Measurements from ENCODE around the gene LATS2.

The LATS2 gene

DNA sequence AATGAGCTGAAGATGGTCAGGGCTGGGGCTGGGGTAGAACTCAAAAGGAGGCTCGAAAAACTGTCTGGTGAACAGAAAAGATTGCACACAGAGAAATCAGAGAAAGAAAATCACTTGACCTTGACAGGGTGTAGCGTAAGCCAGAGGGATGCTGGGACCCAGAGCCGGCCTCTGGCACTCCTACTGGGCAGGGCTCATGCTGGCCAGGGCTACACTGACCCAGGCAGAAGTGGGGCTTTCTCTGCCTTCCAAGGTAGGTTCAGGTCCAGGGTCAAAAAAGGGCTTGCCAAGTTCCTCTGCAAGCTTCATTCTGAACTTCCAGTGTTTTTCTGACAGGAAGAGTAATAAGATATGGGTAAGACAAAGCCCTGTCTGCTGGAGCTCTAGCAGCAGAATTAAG, 56.2 kb downstream of the LATS2 start:
- Histone ChIP-seq H3K4me1 (ENCODE audit: control insufficient read depth, insufficient read depth, low read length) (peaks cover 15% of the 10 kb centered on the region), H3K36me3 (ENCODE audit: control insufficient read depth in 2 of 2, insufficient read depth in 2 of 2, low read length in 2 of 2) (no peaks in the 10 kb centered on the region), H3K27me3 (ENCODE audit: control insufficient read depth in 1 of 2, insufficient read depth in 2 of 2, low read length in 2 of 2) (no peaks in the 10 kb centered on the region), H3K9ac (ENCODE audit: low read length in 2 of 2) (no peak overlapping the region), H3K27ac (ENCODE audit: low read length) (no peak overlapping the region), H3K9me3 (ENCODE audit: control insufficient read depth in 2 of 2, low read length in 2 of 2) (no peaks in the 10 kb centered on the region), H3K4me3 (ENCODE audit: low read length in 2 of 2) (no peak overlapping the region)

DNA sequence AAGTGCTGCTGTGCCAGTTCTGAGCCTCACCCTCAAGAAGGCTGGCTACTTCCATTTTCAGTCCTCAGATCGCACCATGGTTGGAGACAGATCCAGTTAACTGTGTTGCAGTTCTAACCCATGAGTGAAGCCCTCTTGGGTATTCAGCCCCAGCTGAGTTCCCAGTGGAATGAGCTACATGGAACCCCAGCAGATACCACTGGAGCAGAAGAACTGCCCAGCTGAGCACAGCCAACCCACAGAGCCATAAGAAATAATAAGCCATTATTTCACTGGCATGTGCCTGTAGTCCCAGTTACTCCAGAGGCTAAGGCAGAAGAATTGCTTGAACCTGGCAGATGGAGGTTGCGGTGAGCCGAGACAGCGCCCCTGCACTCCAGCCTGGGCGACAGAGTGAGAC, 59.9 kb downstream of the LATS2 start:
- Histone ChIP-seq H3K27ac (ENCODE audit: low read length) (no peak overlapping the region), H3K4me3 (ENCODE audit: low read length in 2 of 2) (no peak overlapping the region), H3K36me3 (ENCODE audit: control insufficient read depth in 2 of 2, insufficient read depth in 2 of 2, low read length in 2 of 2) (peaks cover 0 to 6% of the 10 kb centered on the region in 2 donors)

DNA sequence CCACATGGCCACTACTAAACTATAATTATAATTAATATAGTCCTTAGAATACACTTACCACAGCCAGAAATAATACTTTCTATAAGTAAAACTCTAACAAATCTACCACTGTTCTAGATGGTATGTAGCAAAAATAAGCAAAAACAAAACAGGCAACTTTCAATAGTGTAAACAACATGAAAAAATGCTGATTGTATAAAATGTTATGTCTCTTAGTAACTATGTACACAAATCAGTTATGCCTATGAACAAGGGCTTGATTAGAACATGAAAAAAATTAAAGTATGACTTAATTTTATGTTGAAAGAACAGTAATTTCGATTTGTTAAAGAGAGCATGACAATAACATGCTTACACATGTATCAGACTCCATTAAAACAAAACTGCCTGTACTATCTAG, 60.7 kb downstream of the LATS2 start:
- peaks cover 18% of the 10 kb centered on the region for H3K4me1 ChIP-seq (ENCODE audit: control insufficient read depth, insufficient read depth, low read length)
- no peak overlapping the region for H3K4me3 ChIP-seq (ENCODE audit: low read length in 2 of 2)
- no peaks in the 10 kb centered on the region for H3K9me3 ChIP-seq (ENCODE audit: control insufficient read depth in 2 of 2, low read length in 2 of 2)
- no peak overlapping the region for H3K9ac ChIP-seq (ENCODE audit: low read length in 2 of 2)
- no peak overlapping the region for H3K27ac ChIP-seq (ENCODE audit: low read length)
- no peaks in the 10 kb centered on the region for H3K27me3 ChIP-seq (ENCODE audit: control insufficient read depth in 1 of 2, insufficient read depth in 2 of 2, low read length in 2 of 2)
- H3K36me3 ChIP-seq (ENCODE audit: control insufficient read depth in 2 of 2, insufficient read depth in 2 of 2, low read length in 2 of 2): peaks cover 0 to 6% of the 10 kb centered on the region in 2 donors

More for the DNA sequence above, 59.9 kb downstream of the LATS2 start:
- H3K4me1 ChIP-seq (ENCODE audit: control insufficient read depth, insufficient read depth, low read length): peaks cover 19% of the 10 kb centered on the region
- no peaks in the 10 kb centered on the region for H3K9me3 ChIP-seq (ENCODE audit: control insufficient read depth in 2 of 2, low read length in 2 of 2)
- H3K27me3 ChIP-seq (ENCODE audit: control insufficient read depth in 1 of 2, insufficient read depth in 2 of 2, low read length in 2 of 2): no peaks in the 10 kb centered on the region
- H3K9ac ChIP-seq (ENCODE audit: low read length in 2 of 2): no peak overlapping the region

DNA sequence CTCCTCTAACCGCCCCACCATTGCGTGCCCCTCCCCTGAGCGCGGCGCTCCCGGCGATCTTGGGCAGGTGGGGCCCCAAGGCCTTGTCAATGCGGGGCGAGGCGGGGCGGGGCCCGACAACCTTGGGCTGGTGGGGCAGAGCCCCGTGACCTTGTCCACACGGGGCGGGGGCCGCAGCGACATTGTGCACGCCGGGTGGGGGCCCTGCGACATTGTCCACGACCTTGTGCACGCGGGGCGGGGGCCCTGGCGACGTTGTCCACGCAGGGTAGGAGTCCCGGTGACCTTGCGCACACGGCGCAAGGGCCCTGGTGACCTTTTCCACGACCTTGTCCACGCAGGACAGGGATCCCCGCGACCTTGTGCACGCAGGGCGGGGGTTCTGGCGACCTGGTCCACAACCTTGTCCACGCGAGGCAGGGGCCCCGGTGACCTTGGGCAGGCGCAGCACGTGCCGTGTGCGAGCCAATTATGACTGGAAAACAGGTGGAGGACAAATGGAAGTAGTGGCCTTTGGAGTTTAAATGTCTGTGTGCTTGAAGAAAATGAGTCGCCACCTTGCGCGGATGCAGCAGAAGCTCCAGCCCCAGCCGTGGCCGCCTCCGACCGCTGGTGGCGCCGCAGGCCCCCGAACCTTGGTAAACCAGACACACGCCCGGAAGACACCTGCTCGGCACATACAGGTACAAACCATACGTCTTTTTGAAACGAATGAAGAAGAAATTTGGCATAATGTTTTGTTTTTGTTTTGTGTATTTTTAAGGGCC, 62.6 kb downstream of the LATS2 start:
- H3K4me1 ChIP-seq (ENCODE audit: control insufficient read depth, insufficient read depth, low read length): peaks cover 11% of the 10 kb centered on the region
- no peak overlapping the region for H3K4me3 ChIP-seq (ENCODE audit: low read length in 2 of 2)
- no peak overlapping the region for H3K27ac ChIP-seq (ENCODE audit: low read length)
- H3K27me3 ChIP-seq (ENCODE audit: control insufficient read depth in 1 of 2, insufficient read depth in 2 of 2, low read length in 2 of 2): no peaks in the 10 kb centered on the region
- H3K36me3 ChIP-seq (ENCODE audit: control insufficient read depth in 2 of 2, insufficient read depth in 2 of 2, low read length in 2 of 2): peaks cover 0 to 12% of the 10 kb centered on the region in 2 donors
- H3K9me3 ChIP-seq (ENCODE audit: control insufficient read depth in 2 of 2, low read length in 2 of 2): no peaks in the 10 kb centered on the region
- no peak overlapping the region for H3K9ac ChIP-seq (ENCODE audit: low read length in 2 of 2)

DNA sequence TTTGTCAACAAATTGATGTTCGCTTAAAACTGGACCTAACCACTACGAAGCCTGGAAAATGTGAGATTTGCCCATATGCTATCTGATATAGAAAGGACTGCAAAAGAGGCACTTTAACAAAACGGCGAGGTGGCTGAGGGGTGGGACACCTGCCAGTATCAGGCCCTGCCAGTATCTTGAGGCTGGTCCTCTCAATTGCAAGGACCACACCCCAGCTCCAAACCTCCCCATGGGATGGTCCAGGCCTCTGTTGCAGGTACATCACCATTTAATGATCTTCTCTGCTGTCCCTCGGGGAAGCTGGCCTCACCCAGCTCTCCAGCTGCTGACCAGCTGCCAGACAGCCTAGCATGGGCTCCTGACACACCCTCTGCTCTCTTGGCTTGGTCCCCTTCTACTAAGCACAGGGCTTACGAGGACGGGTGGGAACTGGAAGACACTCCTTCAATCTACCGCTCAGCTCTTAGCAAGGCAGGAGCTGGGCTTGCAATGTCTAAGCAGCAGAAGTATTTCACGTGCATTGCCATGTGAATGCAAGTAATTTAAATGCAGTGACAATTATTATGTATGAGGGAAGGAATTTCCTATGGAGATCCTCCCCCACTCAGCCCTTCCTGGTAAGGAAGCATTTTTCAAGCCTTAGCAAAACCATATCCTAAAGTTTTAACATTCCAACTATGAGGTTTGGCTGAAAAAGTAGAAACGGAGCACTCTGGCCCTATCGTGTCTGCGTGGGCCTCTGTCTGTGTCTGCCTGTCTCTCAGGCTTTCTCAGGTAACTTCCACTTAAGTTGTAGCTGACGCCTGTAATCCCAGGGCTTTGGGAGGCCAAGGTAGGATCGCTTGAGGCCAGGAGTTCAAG, 63.9 kb downstream of the LATS2 start:
- H3K9ac ChIP-seq (ENCODE audit: low read length in 2 of 2): no peak overlapping the region
- no peak overlapping the region for H3K4me3 ChIP-seq (ENCODE audit: low read length in 2 of 2)
- no peaks in the 10 kb centered on the region for H3K9me3 ChIP-seq (ENCODE audit: control insufficient read depth in 2 of 2, low read length in 2 of 2)
- H3K27me3 ChIP-seq (ENCODE audit: control insufficient read depth in 1 of 2, insufficient read depth in 2 of 2, low read length in 2 of 2): no peaks in the 10 kb centered on the region
- no peak overlapping the region for H3K27ac ChIP-seq (ENCODE audit: low read length)
- H3K4me1 ChIP-seq (ENCODE audit: control insufficient read depth, insufficient read depth, low read length): peaks cover 13% of the 10 kb centered on the region
- peaks cover 0 to 16% of the 10 kb centered on the region in 2 donors for H3K36me3 ChIP-seq (ENCODE audit: control insufficient read depth in 2 of 2, insufficient read depth in 2 of 2, low read length in 2 of 2)

DNA sequence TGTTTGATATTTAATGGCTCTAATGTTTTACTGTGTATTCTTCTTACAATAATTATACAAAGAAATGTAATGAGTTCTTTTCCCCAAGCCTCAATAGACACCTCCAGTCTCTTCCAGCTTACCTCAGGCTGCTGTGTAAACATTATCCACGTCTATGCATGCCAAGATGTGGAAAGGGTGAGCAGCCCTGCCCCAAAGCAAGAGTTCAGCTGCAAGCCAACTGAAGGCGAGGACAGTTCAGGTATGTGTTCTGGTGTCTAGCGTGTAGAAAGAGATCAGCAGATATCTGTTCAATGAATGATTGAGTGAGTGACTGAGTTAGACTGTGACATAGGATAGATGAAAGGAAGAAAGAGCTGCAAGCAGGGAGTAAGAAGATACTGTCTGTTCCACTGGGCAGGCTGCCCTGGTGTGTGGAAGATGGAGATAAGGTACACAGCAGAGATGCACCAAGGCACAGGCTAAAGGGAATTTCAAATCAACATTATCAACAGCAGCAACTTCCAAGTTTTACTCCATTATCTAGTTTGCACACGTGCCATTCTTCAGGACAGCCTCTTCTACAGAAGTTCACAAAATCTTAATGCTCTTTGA, 66.0 kb downstream of the LATS2 start:
- no peaks in the 10 kb centered on the region for H3K27me3 ChIP-seq (ENCODE audit: control insufficient read depth in 1 of 2, insufficient read depth in 2 of 2, low read length in 2 of 2)
- no peak overlapping the region for H3K27ac ChIP-seq (ENCODE audit: low read length)
- no peak overlapping the region for H3K9ac ChIP-seq (ENCODE audit: low read length in 2 of 2)
- no peaks in the 10 kb centered on the region for H3K9me3 ChIP-seq (ENCODE audit: control insufficient read depth in 2 of 2, low read length in 2 of 2)
- H3K36me3 ChIP-seq (ENCODE audit: control insufficient read depth in 2 of 2, insufficient read depth in 2 of 2, low read length in 2 of 2): peaks cover 5 to 30% of the 10 kb centered on the region in 2 donors
- H3K4me3 ChIP-seq (ENCODE audit: low read length in 2 of 2): no peak overlapping the region
- peaks cover 13% of the 10 kb centered on the region for H3K4me1 ChIP-seq (ENCODE audit: control insufficient read depth, insufficient read depth, low read length)

DNA sequence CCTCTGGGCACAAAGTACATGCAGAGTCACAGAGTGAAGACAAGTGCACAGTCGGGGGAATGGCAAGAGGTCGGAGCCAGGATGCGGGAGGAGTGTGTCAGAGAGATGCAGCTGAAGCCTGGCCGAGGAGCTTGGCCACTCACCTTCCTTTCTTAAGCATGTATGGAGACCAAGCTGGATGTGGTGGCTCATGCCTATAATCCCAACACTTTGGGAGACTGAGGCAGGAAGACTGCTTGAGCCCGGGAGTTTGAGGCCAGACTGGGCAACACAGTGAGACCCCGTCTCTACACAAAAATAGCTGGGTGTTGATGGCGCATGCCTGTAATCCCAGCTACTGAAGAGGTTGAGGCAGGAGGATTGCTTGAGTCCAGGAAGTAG, 67.0 kb downstream of the LATS2 start:
- H3K4me3 ChIP-seq (ENCODE audit: low read length in 2 of 2): no peak overlapping the region
- no peaks in the 10 kb centered on the region for H3K27me3 ChIP-seq (ENCODE audit: control insufficient read depth in 1 of 2, insufficient read depth in 2 of 2, low read length in 2 of 2)
- H3K9ac ChIP-seq (ENCODE audit: low read length in 2 of 2): no peak overlapping the region
- peaks cover 9 to 35% of the 10 kb centered on the region in 2 donors for H3K36me3 ChIP-seq (ENCODE audit: control insufficient read depth in 2 of 2, insufficient read depth in 2 of 2, low read length in 2 of 2)
- H3K27ac ChIP-seq (ENCODE audit: low read length): no peak overlapping the region
- H3K4me1 ChIP-seq (ENCODE audit: control insufficient read depth, insufficient read depth, low read length): peaks cover 13% of the 10 kb centered on the region
- no peaks in the 10 kb centered on the region for H3K9me3 ChIP-seq (ENCODE audit: control insufficient read depth in 2 of 2, low read length in 2 of 2)

DNA sequence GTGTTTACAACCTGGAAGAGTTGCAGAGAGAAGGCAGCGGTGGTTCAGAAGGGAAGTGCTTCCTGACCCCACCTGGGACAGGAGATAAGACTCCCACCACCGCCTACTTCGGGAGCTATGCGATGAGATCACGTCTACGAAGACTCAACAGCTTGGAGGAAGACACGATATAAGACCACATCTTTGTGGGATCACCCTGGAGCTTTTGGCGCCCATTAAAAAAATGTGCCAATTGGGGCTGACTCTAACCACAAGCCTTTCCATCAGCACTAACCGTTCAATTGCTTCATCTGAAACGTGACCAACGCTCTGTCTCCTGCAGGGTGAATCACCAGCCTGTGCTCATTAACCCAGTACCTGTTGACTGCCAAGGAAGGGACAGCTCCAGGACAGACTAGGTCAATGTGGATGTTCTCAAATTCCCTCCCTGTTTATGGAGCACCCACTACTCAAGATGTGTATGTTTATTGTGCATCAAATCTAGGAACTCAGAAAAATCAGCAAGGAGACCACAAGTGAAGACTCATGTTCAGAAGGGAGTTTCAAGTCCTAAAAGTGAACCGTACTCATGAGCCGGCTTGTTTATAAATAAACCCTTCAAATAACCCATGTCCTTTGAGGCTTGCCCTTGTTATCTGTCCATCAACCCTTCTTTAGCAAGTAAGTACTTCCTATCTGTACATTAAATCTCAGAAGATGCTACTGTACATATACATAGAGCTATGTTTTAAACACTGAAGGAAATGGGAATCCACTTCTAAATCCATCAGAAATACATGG, 67.5 kb downstream of the LATS2 start:
- Histone ChIP-seq H3K9ac (ENCODE audit: low read length in 2 of 2) (no peak overlapping the region), H3K9me3 (ENCODE audit: control insufficient read depth in 2 of 2, low read length in 2 of 2) (no peaks in the 10 kb centered on the region), H3K4me1 (ENCODE audit: control insufficient read depth, insufficient read depth, low read length) (peaks cover 13% of the 10 kb centered on the region), H3K36me3 (ENCODE audit: control insufficient read depth in 2 of 2, insufficient read depth in 2 of 2, low read length in 2 of 2) (peaks cover 15 to 38% of the 10 kb centered on the region in 2 donors), H3K4me3 (ENCODE audit: low read length in 2 of 2) (no peak overlapping the region), H3K27me3 (ENCODE audit: control insufficient read depth in 1 of 2, insufficient read depth in 2 of 2, low read length in 2 of 2) (no peaks in the 10 kb centered on the region), H3K27ac (ENCODE audit: low read length) (no peak overlapping the region)

DNA sequence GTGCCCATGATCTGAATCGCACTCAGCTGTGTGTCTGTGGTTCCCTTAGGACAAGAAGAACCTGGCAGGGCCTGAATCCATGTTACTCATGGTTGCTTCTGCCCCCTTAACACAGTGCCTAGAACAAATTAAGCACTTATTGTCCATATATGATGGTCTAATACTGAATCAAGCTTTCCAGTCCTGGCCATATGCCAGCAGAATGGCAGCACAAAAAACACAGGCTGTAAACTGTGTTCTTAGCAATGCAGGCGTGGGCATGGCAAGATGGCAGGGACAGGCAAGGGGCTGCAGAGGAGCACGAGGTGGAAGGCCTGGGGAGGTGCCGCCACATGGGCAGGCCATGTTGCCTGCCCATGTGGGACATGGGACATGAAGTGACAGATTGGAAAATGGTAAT, 68.2 kb downstream of the LATS2 start:
- H3K36me3 ChIP-seq (ENCODE audit: control insufficient read depth in 2 of 2, insufficient read depth in 2 of 2, low read length in 2 of 2): peaks cover 15 to 39% of the 10 kb centered on the region in 2 donors
- H3K9ac ChIP-seq (ENCODE audit: low read length in 2 of 2): no peak overlapping the region
- no peak overlapping the region for H3K4me3 ChIP-seq (ENCODE audit: low read length in 2 of 2)
- H3K4me1 ChIP-seq (ENCODE audit: control insufficient read depth, insufficient read depth, low read length): peaks cover 13% of the 10 kb centered on the region
- H3K27ac ChIP-seq (ENCODE audit: low read length): no peak overlapping the region
- no peaks in the 10 kb centered on the region for H3K9me3 ChIP-seq (ENCODE audit: control insufficient read depth in 2 of 2, low read length in 2 of 2)
- no peaks in the 10 kb centered on the region for H3K27me3 ChIP-seq (ENCODE audit: control insufficient read depth in 1 of 2, insufficient read depth in 2 of 2, low read length in 2 of 2)

DNA sequence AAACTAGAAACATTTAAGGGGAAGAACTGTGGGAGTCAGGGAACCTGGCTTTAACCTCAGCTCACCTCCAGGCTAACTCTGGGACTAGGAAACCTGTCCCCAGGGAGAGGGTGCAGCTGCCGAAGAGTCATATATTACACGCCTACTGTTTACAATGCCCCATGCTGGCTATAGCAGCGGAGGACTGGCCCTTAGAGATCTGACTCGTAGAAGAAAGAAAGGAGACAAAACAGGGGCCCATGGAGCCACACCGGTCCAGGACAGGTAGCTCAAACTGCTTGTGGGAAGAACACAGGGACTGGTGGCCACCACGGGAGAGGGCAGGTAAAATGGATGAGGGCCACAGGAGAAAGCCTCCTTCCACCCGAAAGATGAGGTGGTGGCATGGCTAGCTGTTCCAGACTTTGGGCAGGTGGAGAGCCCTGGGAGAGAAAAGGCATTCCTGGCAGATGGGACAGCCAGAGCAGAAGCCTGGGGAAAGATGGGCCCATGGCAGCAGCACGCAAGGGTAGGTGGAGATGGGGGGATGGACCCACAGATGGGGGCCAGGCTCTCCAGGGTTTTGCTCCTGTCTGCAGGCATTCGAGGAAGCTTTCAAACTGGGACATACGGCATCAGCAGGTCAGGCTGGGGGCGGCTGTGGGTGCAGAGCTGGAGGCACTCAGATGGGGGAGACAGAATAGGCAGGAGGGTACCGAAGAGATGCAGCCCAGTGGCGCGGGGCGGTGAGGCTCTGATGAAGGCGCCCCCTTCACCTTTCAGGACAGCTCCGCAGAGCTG, 69.5 kb downstream of the LATS2 start:
- Histone ChIP-seq H3K9me3 (ENCODE audit: control insufficient read depth in 2 of 2, low read length in 2 of 2) (no peaks in the 10 kb centered on the region), H3K27me3 (ENCODE audit: control insufficient read depth in 1 of 2, insufficient read depth in 2 of 2, low read length in 2 of 2) (no peaks in the 10 kb centered on the region), H3K9ac (ENCODE audit: low read length in 2 of 2) (no peak overlapping the region), H3K4me1 (ENCODE audit: control insufficient read depth, insufficient read depth, low read length) (peaks cover 5% of the 10 kb centered on the region), H3K36me3 (ENCODE audit: control insufficient read depth in 2 of 2, insufficient read depth in 2 of 2, low read length in 2 of 2) (peaks cover 22 to 40% of the 10 kb centered on the region in 2 donors), H3K27ac (ENCODE audit: low read length) (no peak overlapping the region), H3K4me3 (ENCODE audit: low read length in 2 of 2) (no peak overlapping the region)
